GM21360 (cell line): Measurements from ENCODE around the gene SYNE4.
"Not testable (repeated sequence)": the region's sequence is repeated elsewhere in the genome, so short reads cannot be mapped to it uniquely, and the experiment has no call there.

Experiments
- ATAC-seq: cut with Tn5 transposase; IDR thresholded peaks from one replicate; pipeline ENCODE4 v1.9.1; 2021; ENCODE audit warnings: mild to moderate bottlenecking, moderate library complexity; ENCODE audit not compliant: unreplicated experiment

Gene SYNE4

GRCh38 chr19:36008336-36008978 is at the start of gene SYNE4:
Gene SYNE4 (minus strand): TSS chr19:36008813. CDS start chr19:36008681, 132 bp downstream.
- ATAC-seq: no peak

GRCh38 chr19:36054733-36055686 is 46.4 kb upstream of the SYNE4 start, which contains the start of gene WDR62:
Gene WDR62 (plus strand): TSS chr19:36054897. CDS start chr19:36054972, 75 bp downstream.
- ATAC-seq: peak; percentile 56

- ATAC-seq: peak; percentile 75
Measured at GRCh38 chr19:36054119-36054732, 45.6 kb upstream of the SYNE4 start, which contains the start of gene THAP8. Gene THAP8 (minus strand): TSS chr19:36054285. CDS start chr19:36054217, 68 bp downstream.

GRCh38 chr19:36051637-36052036 is 43.0 kb upstream of the SYNE4 start:
- ATAC-seq: no peak

GRCh38 chr19:36051236-36051635 is 42.6 kb upstream of the SYNE4 start:
- ATAC-seq: no peak

GRCh38 chr19:36049080-36049698 is 40.6 kb upstream of the SYNE4 start:
- ATAC-seq: no peak

- no peak for ATAC-seq
Measured at GRCh38 chr19:36047835-36048234, 39.2 kb upstream of the SYNE4 start.

- no peak for ATAC-seq
Measured at GRCh38 chr19:36046443-36047050, 37.9 kb upstream of the SYNE4 start.

- no peak for ATAC-seq
Measured at GRCh38 chr19:36043952-36044351, 35.3 kb upstream of the SYNE4 start.

- no peak for ATAC-seq
Measured at GRCh38 chr19:36041831-36042230, 33.2 kb upstream of the SYNE4 start.

- not testable (repeated sequence) for ATAC-seq
Measured at GRCh38 chr19:36041092-36041491, 32.5 kb upstream of the SYNE4 start.

- no peak for ATAC-seq
Measured at GRCh38 chr19:36040495-36040894, 31.9 kb upstream of the SYNE4 start.

GRCh38 chr19:36032251-36033104 is 23.9 kb upstream of the SYNE4 start, which contains the start of gene CLIP3:
Gene CLIP3 (minus strand): TSS chr19:36032873. CDS start chr19:36032357, 516 bp downstream.
- ATAC-seq: no peak

GRCh38 chr19:36031308-36031707 is 22.7 kb upstream of the SYNE4 start:
- ATAC-seq: no peak

GRCh38 chr19:36030264-36031148 is 21.9 kb upstream of the SYNE4 start:
- ATAC-seq: no peak

GRCh38 chr19:36028313-36029041 is 19.9 kb upstream of the SYNE4 start:
- no peak for ATAC-seq

GRCh38 chr19:36027696-36028095 is 19.1 kb upstream of the SYNE4 start:
- no peak for ATAC-seq
